Measurements from ENCODE around the gene ABTB1. TPM values are rescaled to one million over a fixed set of nuclear protein-coding genes. Genes with fewer than 3 reads are reported as not detected.

Gene ABTB1
- total and polyA plus RNA-seq, 2 of the 13 experiments (the other 11 are each of a cell fraction or from before 2014, with no cell fraction given), result 0.42 to 14.5 TPM

DNA sequence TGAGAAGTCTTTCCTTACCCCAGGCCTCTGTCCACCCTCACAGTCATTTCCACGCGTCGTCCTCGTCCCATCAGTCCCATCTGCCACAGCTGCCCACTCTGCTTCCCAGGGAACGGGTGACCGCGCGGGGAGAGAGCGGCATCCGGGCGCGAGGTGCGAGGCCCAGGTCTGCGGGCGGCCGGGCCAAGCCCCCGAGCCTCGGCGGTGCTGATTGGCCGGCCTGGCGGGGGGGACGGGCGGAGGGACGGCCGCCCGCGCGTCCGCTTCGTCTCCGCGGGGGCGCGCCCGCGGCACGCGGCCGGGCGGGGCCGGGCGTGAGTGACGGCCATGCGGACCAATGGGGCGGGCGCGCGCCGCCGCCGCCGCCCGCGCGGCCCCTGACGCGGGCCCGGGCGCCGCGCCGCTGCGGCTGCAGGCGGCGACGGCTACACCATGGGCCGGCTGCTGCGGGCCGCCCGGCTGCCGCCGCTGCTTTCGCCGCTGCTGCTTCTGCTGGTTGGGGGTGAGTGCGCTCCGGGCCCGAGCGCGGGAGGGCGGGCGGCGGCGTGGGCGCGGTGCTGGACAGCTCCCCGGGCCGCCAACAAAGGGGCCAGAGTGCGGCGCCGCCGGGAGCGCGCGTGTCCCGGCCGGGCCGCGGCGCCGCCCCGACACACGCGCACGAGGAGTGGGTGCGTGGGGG is 43.8 kb upstream of the ABTB1 start, which contains the start of gene PODXL2 (continued):
- 0 out of 2 replicates have a peak, but pooled peaks have one; percentile 41 for TF ChIP-seq ZNF101 (CRISPR knock-in tag; IDR thresholded peaks at IDR 0.05; ENCODE audit: borderline replicate concordance, low read depth)
- TF ChIP-seq, protein P1, sequence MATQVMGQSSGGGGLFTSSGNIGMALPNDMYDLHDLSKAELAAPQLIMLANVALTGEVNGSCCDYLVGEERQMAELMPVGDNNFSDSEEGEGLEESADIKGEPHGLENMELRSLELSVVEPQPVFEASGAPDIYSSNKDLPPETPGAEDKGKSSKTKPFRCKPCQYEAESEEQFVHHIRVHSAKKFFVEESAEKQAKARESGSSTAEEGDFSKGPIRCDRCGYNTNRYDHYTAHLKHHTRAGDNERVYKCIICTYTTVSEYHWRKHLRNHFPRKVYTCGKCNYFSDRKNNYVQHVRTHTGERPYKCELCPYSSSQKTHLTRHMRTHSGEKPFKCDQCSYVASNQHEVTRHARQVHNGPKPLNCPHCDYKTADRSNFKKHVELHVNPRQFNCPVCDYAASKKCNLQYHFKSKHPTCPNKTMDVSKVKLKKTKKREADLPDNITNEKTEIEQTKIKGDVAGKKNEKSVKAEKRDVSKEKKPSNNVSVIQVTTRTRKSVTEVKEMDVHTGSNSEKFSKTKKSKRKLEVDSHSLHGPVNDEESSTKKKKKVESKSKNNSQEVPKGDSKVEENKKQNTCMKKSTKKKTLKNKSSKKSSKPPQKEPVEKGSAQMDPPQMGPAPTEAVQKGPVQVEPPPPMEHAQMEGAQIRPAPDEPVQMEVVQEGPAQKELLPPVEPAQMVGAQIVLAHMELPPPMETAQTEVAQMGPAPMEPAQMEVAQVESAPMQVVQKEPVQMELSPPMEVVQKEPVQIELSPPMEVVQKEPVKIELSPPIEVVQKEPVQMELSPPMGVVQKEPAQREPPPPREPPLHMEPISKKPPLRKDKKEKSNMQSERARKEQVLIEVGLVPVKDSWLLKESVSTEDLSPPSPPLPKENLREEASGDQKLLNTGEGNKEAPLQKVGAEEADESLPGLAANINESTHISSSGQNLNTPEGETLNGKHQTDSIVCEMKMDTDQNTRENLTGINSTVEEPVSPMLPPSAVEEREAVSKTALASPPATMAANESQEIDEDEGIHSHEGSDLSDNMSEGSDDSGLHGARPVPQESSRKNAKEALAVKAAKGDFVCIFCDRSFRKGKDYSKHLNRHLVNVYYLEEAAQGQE (IDR thresholded peaks at IDR 0.05; ENCODE audit: borderline replicate concordance in 1 of 2, low read depth in 1 of 2, low read length in 2 of 2), result peak; percentile 83 to 89
- TF ChIP-seq RARA (CRISPR knock-in tag; IDR thresholded peaks at IDR 0.05), result peak; percentile 40
- TF ChIP-seq NFYB (CRISPR knock-in tag; IDR thresholded peaks at IDR 0.05), result peak; percentile 66
- TF ChIP-seq, protein P2, sequence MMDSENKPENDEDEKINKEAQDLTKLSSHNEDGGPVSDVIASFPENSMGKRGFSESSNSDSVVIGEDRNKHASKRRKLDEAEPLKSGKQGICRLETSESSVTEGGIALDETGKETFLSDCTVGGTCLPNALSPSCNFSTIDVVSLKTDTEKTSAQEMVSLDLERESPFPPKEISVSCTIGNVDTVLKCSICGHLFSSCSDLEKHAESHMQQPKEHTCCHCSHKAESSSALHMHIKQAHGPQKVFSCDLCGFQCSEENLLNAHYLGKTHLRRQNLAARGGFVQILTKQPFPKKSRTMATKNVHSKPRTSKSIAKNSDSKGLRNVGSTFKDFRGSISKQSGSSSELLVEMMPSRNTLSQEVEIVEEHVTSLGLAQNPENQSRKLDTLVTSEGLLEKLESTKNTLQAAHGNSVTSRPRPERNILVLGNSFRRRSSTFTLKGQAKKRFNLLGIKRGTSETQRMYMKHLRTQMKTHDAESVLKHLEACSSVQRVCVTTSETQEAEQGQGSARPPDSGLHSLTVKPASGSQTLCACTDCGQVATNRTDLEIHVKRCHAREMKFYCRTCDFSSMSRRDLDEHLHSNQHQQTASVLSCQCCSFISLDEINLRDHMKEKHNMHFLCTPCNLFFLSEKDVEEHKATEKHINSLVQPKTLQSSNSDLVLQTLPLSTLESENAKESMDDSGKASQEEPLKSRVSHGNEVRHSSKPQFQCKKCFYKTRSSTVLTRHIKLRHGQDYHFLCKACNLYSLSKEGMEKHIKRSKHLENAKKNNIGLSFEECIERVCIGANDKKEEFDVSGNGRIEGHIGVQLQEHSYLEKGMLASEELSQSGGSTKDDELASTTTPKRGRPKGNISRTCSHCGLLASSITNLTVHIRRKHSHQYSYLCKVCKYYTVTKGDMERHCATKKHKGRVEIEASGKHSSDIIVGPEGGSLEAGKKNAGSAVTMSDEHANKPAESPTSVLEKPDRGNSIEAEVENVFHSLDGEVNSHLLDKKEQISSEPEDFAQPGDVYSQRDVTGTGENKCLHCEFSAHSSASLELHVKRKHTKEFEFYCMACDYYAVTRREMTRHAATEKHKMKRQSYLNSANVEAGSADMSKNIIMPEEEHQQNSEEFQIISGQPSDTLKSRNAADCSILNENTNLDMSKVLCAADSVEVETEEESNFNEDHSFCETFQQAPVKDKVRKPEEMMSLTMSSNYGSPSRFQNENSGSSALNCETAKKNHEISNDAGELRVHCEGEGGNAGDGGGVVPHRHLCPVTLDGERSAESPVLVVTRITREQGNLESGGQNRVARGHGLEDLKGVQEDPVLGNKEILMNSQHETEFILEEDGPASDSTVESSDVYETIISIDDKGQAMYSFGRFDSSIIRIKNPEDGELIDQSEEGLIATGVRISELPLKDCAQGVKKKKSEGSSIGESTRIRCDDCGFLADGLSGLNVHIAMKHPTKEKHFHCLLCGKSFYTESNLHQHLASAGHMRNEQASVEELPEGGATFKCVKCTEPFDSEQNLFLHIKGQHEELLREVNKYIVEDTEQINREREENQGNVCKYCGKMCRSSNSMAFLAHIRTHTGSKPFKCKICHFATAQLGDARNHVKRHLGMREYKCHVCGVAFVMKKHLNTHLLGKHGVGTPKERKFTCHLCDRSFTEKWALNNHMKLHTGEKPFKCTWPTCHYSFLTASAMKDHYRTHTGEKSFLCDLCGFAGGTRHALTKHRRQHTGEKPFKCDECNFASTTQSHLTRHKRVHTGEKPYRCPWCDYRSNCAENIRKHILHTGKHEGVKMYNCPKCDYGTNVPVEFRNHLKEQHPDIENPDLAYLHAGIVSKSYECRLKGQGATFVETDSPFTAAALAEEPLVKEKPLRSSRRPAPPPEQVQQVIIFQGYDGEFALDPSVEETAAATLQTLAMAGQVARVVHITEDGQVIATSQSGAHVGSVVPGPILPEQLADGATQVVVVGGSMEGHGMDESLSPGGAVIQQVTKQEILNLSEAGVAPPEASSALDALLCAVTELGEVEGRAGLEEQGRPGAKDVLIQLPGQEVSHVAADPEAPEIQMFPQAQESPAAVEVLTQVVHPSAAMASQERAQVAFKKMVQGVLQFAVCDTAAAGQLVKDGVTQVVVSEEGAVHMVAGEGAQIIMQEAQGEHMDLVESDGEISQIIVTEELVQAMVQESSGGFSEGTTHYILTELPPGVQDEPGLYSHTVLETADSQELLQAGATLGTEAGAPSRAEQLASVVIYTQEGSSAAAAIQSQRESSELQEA (CRISPR knock-in tag; IDR thresholded peaks at IDR 0.05; ENCODE audit: not compliant biosample characterization), result no peak
- TF ChIP-seq ZNF543 (CRISPR knock-in tag; IDR thresholded peaks at IDR 0.05), result peak; percentile 84; the same call in 1 of the 2 replicates
- TF ChIP-seq IKZF4 (CRISPR knock-in tag; IDR thresholded peaks at IDR 0.05; ENCODE audit: borderline replicate concordance, low read depth, not compliant biosample characterization), result peak; percentile 82
- no peak for TF ChIP-seq ZNF20 (CRISPR knock-in tag; IDR thresholded peaks at IDR 0.05)
- TF ChIP-seq ZNF333 (CRISPR knock-in tag; IDR thresholded peaks at IDR 0.05; ENCODE audit: borderline replicate concordance), result no peak
- TF ChIP-seq DPF2 (CRISPR knock-in tag; IDR thresholded peaks at IDR 0.05; ENCODE audit: borderline replicate concordance, low read depth), result no peak
- no peak for TF ChIP-seq ZFP36L2 (CRISPR knock-in tag; IDR thresholded peaks at IDR 0.05)
- peak; percentile 83; the same call in 1 of the 2 replicates for TF ChIP-seq ZNF678 (CRISPR knock-in tag; IDR thresholded peaks at IDR 0.05)
- no peak for TF ChIP-seq ZBTB8A (CRISPR knock-in tag; IDR thresholded peaks at IDR 0.05; ENCODE audit: borderline replicate concordance, low read depth)
- TF ChIP-seq ZNF614 (CRISPR knock-in tag; IDR thresholded peaks at IDR 0.05; ENCODE audit: borderline replicate concordance), result no peak
- TF ChIP-seq, protein P3, sequence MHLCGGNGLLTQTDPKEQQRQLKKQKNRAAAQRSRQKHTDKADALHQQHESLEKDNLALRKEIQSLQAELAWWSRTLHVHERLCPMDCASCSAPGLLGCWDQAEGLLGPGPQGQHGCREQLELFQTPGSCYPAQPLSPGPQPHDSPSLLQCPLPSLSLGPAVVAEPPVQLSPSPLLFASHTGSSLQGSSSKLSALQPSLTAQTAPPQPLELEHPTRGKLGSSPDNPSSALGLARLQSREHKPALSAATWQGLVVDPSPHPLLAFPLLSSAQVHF (CRISPR knock-in tag; IDR thresholded peaks at IDR 0.05), result peak; percentile 91; the same call in 1 of the 2 replicates
- TF ChIP-seq KAT8 (CRISPR knock-in tag; IDR thresholded peaks at IDR 0.05), result 0 out of 2 replicates have a peak, but pooled peaks have one; percentile 34

Data from HepG2 (cell line).